Neural cell (in vitro differentiated cells): ENCODE results near the gene NANP.

Experiments
- CTCF ChIP-seq: fragments of 450-650 bp; IDR thresholded peaks from 2 replicates; pipeline ENCODE4 v1.5.1; 2014; ENCODE audit warnings: antibody characterized with exemption, mild to moderate bottlenecking, moderate library complexity; ENCODE audit not compliant: poor library complexity, severe bottlenecking
- EP300 ChIP-seq: fragments of 450-650 bp; conservative IDR thresholded peaks from 2 replicates; pipeline ENCODE4 v1.6.1; 2014; ENCODE audit warnings: antibody characterized with exemption, mild to moderate bottlenecking, moderate library complexity; ENCODE audit not compliant: poor library complexity, severe bottlenecking
- EZH2 ChIP-seq: fragments of 200-600, 300-800 bp; shearing (Covaris generic), sonication (generic); IDR thresholded peaks from 2 replicates; pipeline ENCODE4 v1.6.1; 2014; ENCODE audit warnings: antibody characterized with exemption, low read length, borderline replicate concordance, mild to moderate bottlenecking; ENCODE audit not compliant: insufficient read depth, poor library complexity, severe bottlenecking
- REST ChIP-seq: IDR thresholded peaks from 2 replicates; pipeline ENCODE4 v1.6.1; 2012; ENCODE audit warnings: borderline replicate concordance
- SMC3 ChIP-seq: fragments of 450-650 bp; conservative IDR thresholded peaks from 2 replicates; pipeline ENCODE4 v1.6.1; 2014; ENCODE audit warnings: antibody characterized with exemption, mild to moderate bottlenecking, moderate library complexity; ENCODE audit not compliant: poor library complexity
- TAF1 ChIP-seq: IDR thresholded peaks from 2 replicates; pipeline ENCODE4 v1.6.1; 2012; ENCODE audit warnings: low read depth

- TF ChIP-seq REST (no peak), CTCF (no peak), EZH2 (no peak), TAF1 (no peak), EP300 (no peak), SMC3 (no peak)
These were observed 706 bp upstream of the NANP start for GRCh38 chr20:25624500-25624939.
